BLaER1 (cell line): ENCODE measurements around the gene NAA38.

Experiments used
- H3K27ac ChIP-seq: shearing (Covaris generic); formaldehyde crosslinking; 2 replicates; pipeline ENCODE4 v1.8.1; 2022
- H3K27me3 ChIP-seq: shearing (Covaris generic); formaldehyde crosslinking; 2 replicates; pipeline ENCODE4 v1.8.1; 2022
- H3K36me3 ChIP-seq: shearing (Covaris generic); formaldehyde crosslinking; 2 replicates; pipeline ENCODE4 v1.8.1; 2022
- H3K4me1 ChIP-seq: shearing (Covaris generic); formaldehyde crosslinking; 2 replicates; pipeline ENCODE4 v1.8.1; 2022
- H3K4me2 ChIP-seq: shearing (Covaris generic); formaldehyde crosslinking; 2 replicates; pipeline ENCODE4 v1.8.1; 2022
- H3K4me3 ChIP-seq: shearing (Covaris generic); formaldehyde crosslinking; 2 replicates; pipeline ENCODE4 v1.8.1; 2022
- H3K9ac ChIP-seq: shearing (Covaris generic); formaldehyde crosslinking; 2 replicates; pipeline ENCODE4 v1.8.1; 2022
- H3K9me3 ChIP-seq: shearing (Covaris generic); formaldehyde crosslinking; 2 replicates; pipeline ENCODE4 v1.8.1; 2022
- H4K20me1 ChIP-seq: shearing (Covaris generic); formaldehyde crosslinking; 2 replicates; pipeline ENCODE4 v1.8.1; 2022
- Cebpa-rat ChIP-seq: shearing (Covaris generic); IDR thresholded peaks from 2 replicates; pipeline ENCODE4 v1.8.1; 2022

The NAA38 gene

GRCh38 chr17:7862692-7863437 lies 5.5 kb upstream of the NAA38 start:
- no peaks in the 10 kb centered on the region for H3K27me3 ChIP-seq
- no peak overlapping the region for H3K27ac ChIP-seq
- 0 out of 2 replicates have a peak, but pooled peaks cover 5% of the 10 kb centered on the region for H4K20me1 ChIP-seq
- peaks cover 62% of the 10 kb centered on the region for H3K36me3 ChIP-seq
- peaks cover 23% of the 10 kb centered on the region for H3K4me1 ChIP-seq
- no peaks in the 10 kb centered on the region for H3K9me3 ChIP-seq
- H3K4me2 ChIP-seq, result no peak overlapping the region
- H3K4me3 ChIP-seq, result no peak overlapping the region
- no peak for TF ChIP-seq Cebpa-rat
- H3K9ac ChIP-seq, result no peak overlapping the region

GRCh38 chr17:7859028-7859427 lies 1.7 kb upstream of the NAA38 start:
- Histone ChIP-seq H3K27ac (peak overlapping the region; percentile 98; the same call in 1 of the 2 replicates), H3K4me3 (no peak overlapping the region), H3K27me3 (no peaks in the 10 kb centered on the region), H3K4me2 (peak overlapping the region; percentile 100), H3K9ac (peak overlapping the region; percentile 97), H3K9me3 (no peaks in the 10 kb centered on the region), H4K20me1 (peaks cover 12% of the 10 kb centered on the region; the same call in 1 of the 2 replicates), H3K36me3 (peaks cover 54% of the 10 kb centered on the region), H3K4me1 (peaks cover 34% of the 10 kb centered on the region)
- TF ChIP-seq Cebpa-rat, result no peak

- TF ChIP-seq Cebpa-rat, result no peak
- peak overlapping the region; percentile 100 for H3K4me2 ChIP-seq
- H4K20me1 ChIP-seq, result peaks cover 16% of the 10 kb centered on the region
- peak overlapping the region; percentile 98 for H3K27ac ChIP-seq
- no peaks in the 10 kb centered on the region for H3K27me3 ChIP-seq
- no peaks in the 10 kb centered on the region for H3K9me3 ChIP-seq
- peak overlapping the region; percentile 97 for H3K9ac ChIP-seq
- peaks cover 34% of the 10 kb centered on the region for H3K4me1 ChIP-seq
- peaks cover 55% of the 10 kb centered on the region for H3K36me3 ChIP-seq
- peak overlapping the region; percentile 77 for H3K4me3 ChIP-seq
These were observed 1.1 kb upstream of the NAA38 start for GRCh38 chr17:7858522-7858810.

DNA sequence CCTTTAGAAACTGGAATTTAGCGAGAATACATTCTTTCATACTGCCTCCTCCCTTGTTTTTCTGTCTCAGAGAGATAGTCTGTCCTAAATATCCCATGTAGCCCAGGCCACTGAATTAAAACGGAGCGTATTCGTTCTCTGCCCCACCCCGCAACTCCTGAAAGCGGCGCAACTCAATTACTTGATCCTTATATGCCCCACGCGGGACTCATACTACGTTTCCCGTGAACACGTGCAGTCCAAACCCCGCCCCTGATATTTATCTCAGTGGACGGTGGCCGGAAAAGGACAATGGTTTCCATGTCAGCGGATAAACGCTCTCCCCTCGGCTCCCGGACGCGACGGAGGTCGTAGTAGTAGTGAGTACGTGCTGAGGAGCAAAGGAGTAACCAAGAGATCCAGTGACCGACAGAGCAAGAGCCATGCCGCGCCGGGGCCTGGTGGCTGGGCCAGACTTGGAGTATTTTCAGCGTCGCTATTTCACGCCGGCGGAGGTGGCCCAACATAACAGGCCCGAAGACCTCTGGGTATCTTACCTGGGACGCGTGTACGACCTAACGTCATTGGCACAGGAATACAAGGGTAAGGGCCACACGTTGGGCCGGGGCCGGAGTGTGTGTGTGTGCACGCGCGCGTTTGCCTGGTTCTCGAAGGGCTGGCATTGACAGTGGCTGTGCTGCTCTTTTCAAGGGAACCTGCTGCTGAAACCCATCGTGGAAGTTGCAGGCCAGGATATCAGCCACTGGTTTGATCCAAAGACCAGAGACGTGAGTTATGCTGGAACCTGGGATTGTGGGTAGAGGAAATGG lies 558 bp upstream of the NAA38 start, which contains the start of gene CYB5D1:
Gene CYB5D1 (plus strand): TSS at position 291 of the 809 bp plus-strand sequence. CDS start 132 bp downstream, at position 423.
- peak within 1 kb of the TSS; percentile 77 for H3K4me3 ChIP-seq

GRCh38 chr17:7856011-7856810 lies 1.1 kb downstream of the NAA38 start:
- Histone ChIP-seq H3K36me3 (peaks cover 64% of the 10 kb centered on the region), H3K4me1 (peaks cover 48% of the 10 kb centered on the region), H3K27ac (peak overlapping the region; percentile 98), H3K9me3 (no peaks in the 10 kb centered on the region), H3K9ac (peak overlapping the region; percentile 97), H4K20me1 (peaks cover 33% of the 10 kb centered on the region), H3K27me3 (no peaks in the 10 kb centered on the region), H3K4me2 (peak overlapping the region; percentile 100), H3K4me3 (peak overlapping the region; percentile 77)
- no peak for TF ChIP-seq Cebpa-rat

More for the DNA sequence above, 558 bp upstream of the NAA38 start, which contains the start of gene CYB5D1:
- H3K4me1 ChIP-seq, result peaks cover 34% of the 10 kb centered on the region
- peak within 1 kb of the TSS; percentile 100 for H3K4me2 ChIP-seq
- H3K36me3 ChIP-seq, result peaks cover 56% of the 10 kb centered on the region
- H3K27ac ChIP-seq, result peak within 1 kb of the TSS; percentile 98
- peak within 1 kb of the TSS; percentile 97 for H3K9ac ChIP-seq
- peaks cover 16% of the 10 kb centered on the region for H4K20me1 ChIP-seq
- no peaks in the 10 kb centered on the region for H3K27me3 ChIP-seq
- no peaks in the 10 kb centered on the region for H3K9me3 ChIP-seq
- no peak for TF ChIP-seq Cebpa-rat

- no peaks in the 10 kb centered on the region for H3K9me3 ChIP-seq
- no peaks in the 10 kb centered on the region for H3K27me3 ChIP-seq
- H3K4me3 ChIP-seq, result peak overlapping the region; percentile 77
- H3K4me2 ChIP-seq, result peak overlapping the region; percentile 100
- peaks cover 38% of the 10 kb centered on the region for H4K20me1 ChIP-seq
- peak overlapping the region; percentile 97; the same call in 1 of the 2 replicates for H3K9ac ChIP-seq
- H3K27ac ChIP-seq, result peak overlapping the region; percentile 98
- no peak for TF ChIP-seq Cebpa-rat
- H3K36me3 ChIP-seq, result peaks cover 64% of the 10 kb centered on the region
- H3K4me1 ChIP-seq, result peaks cover 54% of the 10 kb centered on the region
These were observed 1.7 kb downstream of the NAA38 start for GRCh38 chr17:7855660-7856010.

DNA sequence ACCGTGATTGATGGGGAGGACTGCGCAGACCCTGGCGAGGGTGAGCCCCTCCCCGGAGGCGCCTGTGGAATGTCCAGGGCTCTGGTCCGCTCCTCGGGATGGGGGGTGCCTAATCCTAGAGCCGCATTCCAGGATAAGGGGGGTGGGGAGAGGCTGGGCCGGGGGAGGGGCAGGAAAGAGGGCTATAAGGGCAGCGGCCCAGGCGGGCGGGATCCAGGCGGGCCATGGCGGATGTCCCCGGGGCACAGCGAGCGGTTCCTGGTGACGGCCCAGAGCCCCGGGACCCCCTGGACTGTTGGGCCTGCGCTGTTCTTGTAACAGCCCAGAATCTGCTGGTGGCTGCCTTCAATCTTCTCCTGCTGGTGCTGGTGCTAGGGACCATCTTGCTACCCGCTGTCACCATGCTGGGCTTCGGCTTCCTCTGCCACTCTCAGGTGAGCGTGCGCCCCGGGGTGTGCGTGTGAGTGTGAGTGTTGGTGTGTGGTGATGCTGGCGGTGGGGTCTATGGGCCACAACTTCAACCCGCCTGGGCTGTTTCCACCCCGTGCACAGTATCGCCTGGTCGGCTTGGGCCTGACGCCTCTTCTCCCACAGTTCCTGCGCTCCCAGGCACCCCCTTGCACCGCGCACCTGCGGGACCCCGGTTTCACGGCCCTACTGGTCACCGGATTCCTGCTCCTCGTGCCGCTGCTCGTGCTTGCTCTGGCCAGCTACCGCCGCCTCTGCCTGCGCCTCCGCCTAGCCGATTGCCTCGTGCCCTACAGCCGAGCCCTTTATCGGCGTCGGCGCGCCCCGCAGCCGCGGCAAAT lies 2.3 kb downstream of the NAA38 start, which contains the start of gene TMEM88:
Gene TMEM88 (plus strand): TSS at position 216 of the 809 bp plus-strand sequence. CDS start 9 bp downstream, at position 225.
- H4K20me1 ChIP-seq, result peaks cover 44% of the 10 kb centered on the region
- TF ChIP-seq Cebpa-rat, result no peak
- H3K9ac ChIP-seq, result peak within 1 kb of the TSS; percentile 97; the same call in 1 of the 2 replicates
- H3K36me3 ChIP-seq, result peaks cover 64% of the 10 kb centered on the region
- H3K9me3 ChIP-seq, result no peaks in the 10 kb centered on the region
- H3K27me3 ChIP-seq, result no peaks in the 10 kb centered on the region
- peaks cover 55% of the 10 kb centered on the region for H3K4me1 ChIP-seq
- H3K4me3 ChIP-seq, result peak within 1 kb of the TSS; percentile 77
- peak within 1 kb of the TSS; percentile 98 for H3K27ac ChIP-seq
- H3K4me2 ChIP-seq, result peak within 1 kb of the TSS; percentile 100

- H3K4me2 ChIP-seq, result no peak overlapping the region
- H3K9me3 ChIP-seq, result no peaks in the 10 kb centered on the region
- H4K20me1 ChIP-seq, result peaks cover 52% of the 10 kb centered on the region
- H3K27ac ChIP-seq, result no peak overlapping the region
- TF ChIP-seq Cebpa-rat, result no peak
- H3K27me3 ChIP-seq, result no peaks in the 10 kb centered on the region
- H3K36me3 ChIP-seq, result peaks cover 64% of the 10 kb centered on the region
- no peak overlapping the region for H3K4me3 ChIP-seq
- peaks cover 50% of the 10 kb centered on the region for H3K4me1 ChIP-seq
- no peak overlapping the region for H3K9ac ChIP-seq
These were observed 3.1 kb downstream of the NAA38 start for GRCh38 chr17:7854078-7854777.
